HG03442 (cell line): ENCODE results near the gene CTNND2.
"Not testable (repeated sequence)": the region's sequence is repeated elsewhere in the genome, so short reads cannot be mapped to it uniquely, and the experiment has no call there.

Experiments
- ATAC-seq: cut with Tn5 transposase; IDR thresholded peaks from one replicate; pipeline ENCODE4 v1.9.1; 2021; ENCODE audit warnings: mild to moderate bottlenecking, moderate library complexity; ENCODE audit not compliant: unreplicated experiment

CTNND2 gene

DNA sequence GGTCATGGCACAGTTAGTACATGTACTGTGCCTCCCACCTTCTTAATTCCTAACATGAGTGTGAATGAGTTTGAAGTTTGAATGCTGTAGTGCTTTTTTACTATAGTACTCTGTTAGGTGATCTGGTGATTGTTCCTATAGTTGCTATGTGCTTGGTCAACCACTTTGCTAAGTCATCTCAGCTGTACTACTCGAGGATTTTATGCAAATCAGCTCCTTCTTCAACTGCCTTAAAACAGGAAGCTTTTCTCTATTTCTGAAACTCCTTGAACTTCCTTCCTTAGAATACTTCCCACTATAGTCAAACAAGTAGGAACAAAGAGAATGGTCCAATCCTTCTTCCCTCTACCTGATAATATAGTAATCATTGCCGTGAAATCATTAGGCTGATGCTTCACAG, 219.6 kb downstream of the CTNND2 start:
- no peak for ATAC-seq

DNA sequence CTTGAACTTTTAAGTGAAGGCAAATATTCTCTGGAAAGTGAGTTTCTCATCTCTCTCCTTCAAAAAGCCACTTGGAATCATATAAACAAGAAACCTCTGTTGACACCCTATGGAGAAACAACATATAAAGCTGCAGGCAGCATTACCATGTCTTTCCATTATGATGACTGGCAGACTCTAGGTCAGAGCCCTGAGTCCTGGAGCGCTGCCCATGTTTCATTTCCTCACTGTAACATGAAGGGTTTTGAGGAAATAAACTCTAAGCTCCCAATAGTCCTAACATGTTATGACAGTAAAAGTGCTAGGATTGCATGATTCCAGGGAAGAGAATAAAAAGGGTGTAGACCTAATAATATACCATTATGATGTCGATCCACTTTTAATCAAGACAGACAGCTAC, 220.6 kb downstream of the CTNND2 start:
- ATAC-seq: no peak

DNA sequence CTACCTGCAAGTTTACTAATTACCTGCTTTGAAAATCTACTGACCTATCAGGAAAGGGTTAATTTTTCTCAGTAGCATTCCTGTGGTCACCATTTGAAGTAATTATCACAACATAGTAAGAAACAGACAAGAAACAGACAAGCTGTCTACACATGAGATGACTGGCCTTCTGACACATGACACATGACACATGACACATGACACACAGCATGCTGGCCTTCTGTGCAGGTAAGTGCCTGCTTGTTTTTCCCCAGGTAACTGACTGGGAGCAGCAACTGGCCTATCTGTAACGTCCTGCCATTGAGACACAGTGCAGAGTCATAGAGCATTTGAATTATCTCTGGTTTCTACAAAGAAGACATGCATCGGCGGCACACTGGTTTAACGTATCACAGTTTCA, 222.4 kb downstream of the CTNND2 start:
- no peak for ATAC-seq

GRCh38 chr5:11679676-11680075, 224.6 kb downstream of the CTNND2 start:
- ATAC-seq: no peak

DNA sequence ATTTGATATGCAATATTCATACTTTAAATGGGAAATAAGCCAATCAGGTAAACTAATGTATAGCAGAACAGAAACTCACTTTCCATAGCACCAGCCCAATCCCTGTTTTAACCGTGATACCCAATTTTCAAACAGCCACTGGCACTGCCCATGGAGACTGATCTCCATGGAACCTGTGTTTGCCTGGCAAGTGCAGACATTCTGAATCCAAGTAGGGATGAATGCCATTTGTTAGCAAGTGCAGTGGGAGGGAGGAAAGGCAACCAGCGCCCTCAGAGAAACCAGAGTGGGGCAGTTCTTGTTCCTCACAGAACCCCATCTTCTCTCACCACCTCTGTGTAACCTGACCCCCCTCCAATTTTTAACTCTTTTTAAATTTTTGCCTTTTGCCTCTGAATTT, 229.1 kb downstream of the CTNND2 start:
- ATAC-seq: no peak

GRCh38 chr5:11672385-11673085, 231.7 kb downstream of the CTNND2 start:
- ATAC-seq: no peak

DNA sequence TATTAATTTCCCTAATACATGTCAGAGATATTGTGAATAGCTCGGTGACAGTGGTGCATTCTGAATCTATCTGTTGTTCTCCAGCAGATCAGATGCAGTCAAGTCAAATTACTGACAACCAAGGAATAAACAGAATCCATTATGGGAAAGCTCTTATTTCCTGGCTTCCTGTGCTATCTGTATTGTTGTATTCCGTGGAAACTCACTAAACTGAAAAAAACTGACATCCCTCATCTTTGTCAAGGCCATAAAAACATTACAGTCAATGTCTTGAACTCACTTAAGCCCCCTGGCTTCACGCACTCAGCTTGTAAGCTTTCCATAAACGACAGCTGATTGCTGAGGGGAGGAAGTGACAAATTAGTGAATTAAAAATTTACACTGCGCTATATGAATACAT, 245.9 kb downstream of the CTNND2 start:
- no peak for ATAC-seq

DNA sequence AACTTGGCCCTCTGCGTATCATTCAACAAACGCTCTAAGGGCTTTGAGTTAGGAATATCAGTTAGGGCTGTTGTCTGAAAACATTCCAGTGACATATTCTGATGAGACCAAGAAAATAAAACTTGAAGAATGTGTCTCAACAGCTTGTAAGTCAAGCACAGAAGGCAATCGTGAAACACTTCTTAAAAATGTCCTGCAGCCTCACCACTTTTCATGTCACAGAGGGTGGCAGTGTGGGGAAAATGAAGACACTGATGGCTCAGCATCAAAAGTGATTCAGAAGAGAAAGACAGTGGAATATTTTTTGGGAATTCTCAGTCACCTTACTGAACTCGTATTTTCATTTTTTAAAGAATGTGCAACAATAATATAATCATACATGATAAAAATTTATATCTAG, 247.3 kb downstream of the CTNND2 start:
- no peak for ATAC-seq

DNA sequence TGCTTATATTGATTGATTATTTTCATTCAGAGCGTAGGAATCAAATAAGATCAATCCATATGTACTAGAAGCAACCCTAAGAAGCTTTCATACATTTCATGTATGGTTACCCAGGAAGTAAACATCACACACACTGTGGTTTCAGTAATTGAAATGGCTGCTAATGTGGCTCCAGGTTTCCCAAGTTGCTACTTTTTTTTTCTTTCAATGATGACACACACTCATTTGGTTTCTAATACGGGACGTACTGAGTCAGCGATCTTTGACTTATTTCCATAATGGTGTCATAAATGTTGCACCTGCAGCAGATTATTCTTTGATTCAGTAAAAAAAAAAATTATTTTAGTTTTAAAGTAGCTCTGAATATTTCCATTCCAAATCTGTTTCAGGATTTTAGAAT, 248.6 kb downstream of the CTNND2 start:
- ATAC-seq: no peak

DNA sequence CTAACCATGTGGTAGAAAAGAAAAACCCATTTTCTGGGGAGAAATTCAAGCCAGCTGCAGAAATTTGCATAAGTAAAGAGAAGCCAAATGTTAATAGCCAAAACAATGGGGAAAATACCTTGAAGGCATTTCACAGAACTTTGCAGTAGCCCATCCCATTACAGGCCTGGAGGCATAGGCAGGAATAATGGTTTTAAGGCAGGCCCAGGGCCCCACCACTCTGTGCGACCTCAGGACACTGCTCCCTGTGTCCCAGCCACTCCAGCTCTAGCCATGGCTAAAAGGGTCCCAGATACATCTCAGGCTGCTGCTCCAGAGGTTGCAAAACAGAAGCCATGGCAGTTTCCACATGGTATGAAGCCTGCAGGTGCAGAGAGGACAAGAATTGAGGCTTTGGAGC, 253.3 kb downstream of the CTNND2 start:
- ATAC-seq: no peak

DNA sequence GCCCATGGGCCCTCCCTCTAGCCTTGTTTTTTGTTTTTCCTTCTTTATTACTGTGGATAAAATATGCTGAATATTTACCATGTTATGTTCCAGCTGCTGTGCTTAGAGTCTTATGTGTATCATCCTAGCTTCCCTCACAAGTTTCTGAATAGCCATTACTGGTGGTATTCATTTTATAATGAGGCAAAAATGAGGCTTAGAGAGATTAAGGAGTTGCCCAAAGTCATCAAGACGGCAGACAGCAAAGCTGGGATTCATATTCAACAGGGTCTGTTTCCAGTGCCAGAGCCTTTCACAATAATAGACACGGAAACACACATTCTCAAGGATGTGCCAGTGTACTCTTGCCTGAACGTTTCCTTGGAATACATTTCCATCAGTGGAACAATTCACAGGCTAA, 258.1 kb downstream of the CTNND2 start:
- no peak for ATAC-seq

- ATAC-seq: no peak
Observed at GRCh38 chr5:11642438-11642837, 261.8 kb downstream of the CTNND2 start.

- ATAC-seq: no peak
Observed at GRCh38 chr5:11640158-11640873, 263.9 kb downstream of the CTNND2 start.

DNA sequence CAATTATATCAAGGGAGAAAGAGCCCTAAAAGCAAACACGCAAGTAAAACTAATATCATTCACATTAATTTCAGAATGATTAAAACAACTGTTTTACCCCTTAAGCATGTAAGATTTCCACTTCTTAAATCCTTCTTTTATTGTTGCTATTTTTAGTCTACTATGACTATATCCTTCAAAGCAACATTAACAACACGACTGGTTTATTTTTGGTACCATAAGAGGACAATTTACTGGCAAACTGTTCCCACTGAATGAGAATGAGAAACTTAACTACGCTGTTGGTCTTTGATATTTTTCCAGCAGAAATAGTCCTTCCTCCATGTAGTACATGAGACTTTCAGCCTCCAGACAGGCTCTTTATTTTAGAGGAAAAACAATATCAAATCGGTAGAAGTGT, 281.5 kb downstream of the CTNND2 start:
- no peak for ATAC-seq

GRCh38 chr5:11620172-11620571, 284.1 kb downstream of the CTNND2 start:
- ATAC-seq: no peak

- ATAC-seq: no peak
Observed at GRCh38 chr5:11619339-11620024, 284.8 kb downstream of the CTNND2 start.

DNA sequence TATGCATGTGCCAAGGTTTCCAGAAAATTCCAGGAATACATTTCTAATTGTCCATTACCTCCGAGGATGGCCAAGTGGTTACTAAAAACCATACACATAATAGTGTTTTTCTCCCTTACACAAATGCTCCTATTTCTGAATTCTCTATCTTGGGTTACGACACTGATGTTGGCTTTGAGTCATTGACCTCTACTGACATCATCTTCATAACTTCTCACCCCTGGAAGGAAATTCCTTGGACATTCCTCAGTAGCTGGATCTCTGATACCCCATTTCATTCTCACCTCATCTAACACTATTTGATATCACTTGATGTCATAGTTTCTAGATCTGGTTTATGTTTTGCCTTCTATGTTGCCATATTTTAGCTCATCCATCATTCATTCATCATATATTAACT, 287.2 kb downstream of the CTNND2 start:
- no peak for ATAC-seq

DNA sequence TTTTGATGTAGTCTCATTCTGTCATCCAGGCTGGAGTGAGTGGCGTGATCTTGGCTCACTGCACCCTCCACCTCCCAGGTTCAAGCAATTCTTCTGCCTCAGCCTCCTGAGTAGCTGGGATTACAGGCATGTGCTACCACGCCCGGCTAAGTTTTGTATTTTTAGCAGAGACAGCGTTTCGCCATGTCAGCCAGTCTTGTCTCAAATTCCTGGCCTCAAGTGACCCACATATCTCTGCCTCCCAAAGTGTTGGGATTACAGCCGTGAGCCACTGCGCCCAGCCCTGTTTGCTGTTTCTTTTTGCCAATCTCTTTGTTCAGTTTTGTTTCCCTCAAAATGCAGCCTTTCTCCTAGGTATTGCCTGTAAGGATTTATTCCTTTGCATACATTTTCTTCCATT, 287.6 kb downstream of the CTNND2 start:
- not testable (repeated sequence) for ATAC-seq

- no peak for ATAC-seq
Observed at GRCh38 chr5:11611011-11611410, 293.2 kb downstream of the CTNND2 start.

DNA sequence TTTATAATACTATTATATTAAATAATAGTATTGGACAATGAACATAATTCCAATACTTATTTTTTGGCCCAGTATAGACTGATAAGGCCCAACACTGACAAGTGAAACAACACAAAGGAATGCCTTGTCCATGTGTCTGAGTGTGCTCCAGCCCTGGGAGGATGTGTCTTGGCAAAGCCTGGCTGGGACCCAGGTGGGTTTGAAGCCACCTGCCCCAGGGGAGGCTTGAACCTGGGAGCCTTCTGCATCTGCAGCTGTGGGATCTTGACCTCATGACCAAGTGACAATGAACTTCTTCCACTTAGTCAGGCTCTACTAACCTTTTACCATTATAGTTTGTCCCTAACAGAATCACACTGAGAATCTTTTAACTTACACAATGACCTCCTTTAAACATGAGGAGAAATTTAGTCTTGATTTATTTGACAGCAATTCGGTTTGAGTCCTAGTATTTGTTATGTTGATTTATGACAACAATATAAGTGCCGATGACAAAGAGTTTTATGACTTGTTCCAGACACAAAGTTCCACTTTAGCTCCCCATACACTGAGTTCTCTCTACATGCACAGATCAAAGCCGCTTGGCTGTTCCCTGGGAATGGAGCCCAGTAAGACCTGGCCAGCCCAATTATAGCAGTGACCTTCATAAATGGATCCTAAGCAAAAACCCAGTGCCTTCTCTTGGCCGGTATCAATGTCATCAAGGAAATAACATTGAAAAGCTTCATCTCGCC, 294.5 kb downstream of the CTNND2 start:
- ATAC-seq: no peak

DNA sequence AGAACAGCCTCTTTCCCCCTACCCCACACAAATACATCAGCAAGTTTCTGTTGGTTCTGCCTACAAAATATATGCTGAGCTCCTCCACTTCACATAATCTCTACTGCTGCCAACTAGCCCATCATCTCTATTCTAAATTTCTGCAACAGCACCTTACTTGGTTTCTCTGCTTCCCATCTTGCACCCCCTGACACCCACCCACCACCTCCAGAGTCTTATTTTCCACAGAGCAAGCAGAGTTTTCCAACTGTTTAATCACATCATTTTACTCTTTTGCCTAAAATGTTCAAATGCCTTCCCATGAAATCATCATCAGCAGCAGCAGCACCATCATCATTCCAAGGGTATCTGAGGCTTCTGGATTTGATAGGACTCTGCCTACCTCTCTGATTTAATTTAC, 295.7 kb downstream of the CTNND2 start:
- ATAC-seq: no peak
